ENCODE results near the gene USP11. TPM values are rescaled to one million over a fixed set of nuclear protein-coding genes. Genes with fewer than 3 reads are reported as not detected.

The USP11 gene
- total RNA-seq, 4 donors from 2014 or later, result 17.0 to 35.3 (median 25.0) TPM

GRCh38 chrX:47210661-47211425 is 22.0 kb upstream of the USP11 start:
- no peaks in the 10 kb centered on the region for H3K27me3 ChIP-seq
- H3K9me3 ChIP-seq, result no peaks in the 10 kb centered on the region
- in situ Hi-C loops (cut with MboI; ENCODE audit: low sequenced_read_pairs in 4 of 4), result loop anchor here in 2 of 4 donors (25.0 kb wide), 2 partner anchors 301 to 326 kb away; no protein-coding TSS in a partner anchor
- H3K4me3 ChIP-seq, result no peak overlapping the region
- TF ChIP-seq, protein P1, sequence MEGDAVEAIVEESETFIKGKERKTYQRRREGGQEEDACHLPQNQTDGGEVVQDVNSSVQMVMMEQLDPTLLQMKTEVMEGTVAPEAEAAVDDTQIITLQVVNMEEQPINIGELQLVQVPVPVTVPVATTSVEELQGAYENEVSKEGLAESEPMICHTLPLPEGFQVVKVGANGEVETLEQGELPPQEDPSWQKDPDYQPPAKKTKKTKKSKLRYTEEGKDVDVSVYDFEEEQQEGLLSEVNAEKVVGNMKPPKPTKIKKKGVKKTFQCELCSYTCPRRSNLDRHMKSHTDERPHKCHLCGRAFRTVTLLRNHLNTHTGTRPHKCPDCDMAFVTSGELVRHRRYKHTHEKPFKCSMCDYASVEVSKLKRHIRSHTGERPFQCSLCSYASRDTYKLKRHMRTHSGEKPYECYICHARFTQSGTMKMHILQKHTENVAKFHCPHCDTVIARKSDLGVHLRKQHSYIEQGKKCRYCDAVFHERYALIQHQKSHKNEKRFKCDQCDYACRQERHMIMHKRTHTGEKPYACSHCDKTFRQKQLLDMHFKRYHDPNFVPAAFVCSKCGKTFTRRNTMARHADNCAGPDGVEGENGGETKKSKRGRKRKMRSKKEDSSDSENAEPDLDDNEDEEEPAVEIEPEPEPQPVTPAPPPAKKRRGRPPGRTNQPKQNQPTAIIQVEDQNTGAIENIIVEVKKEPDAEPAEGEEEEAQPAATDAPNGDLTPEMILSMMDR (IDR thresholded peaks at IDR 0.05 in 4 of 5, conservative IDR thresholded peaks at IDR 0.05 in 1 of 5), result no peak
- no peak for TF ChIP-seq POLR2A (IDR thresholded peaks at IDR 0.05)
- no peak for ATAC-seq
- intact Hi-C loops (cut with DNase I; ENCODE audit: low total_unique reads), result no loop called here
- H3K36me3 ChIP-seq, result peaks cover 6 to 100% of the 10 kb centered on the region in 2 donors
- peak overlapping the region; percentile 28 to 84 (median 77) for H3K27ac ChIP-seq
- no peak for DNase-seq
- peaks cover 0 to 5% of the 10 kb centered on the region in 2 donors for H3K4me1 ChIP-seq

DNA sequence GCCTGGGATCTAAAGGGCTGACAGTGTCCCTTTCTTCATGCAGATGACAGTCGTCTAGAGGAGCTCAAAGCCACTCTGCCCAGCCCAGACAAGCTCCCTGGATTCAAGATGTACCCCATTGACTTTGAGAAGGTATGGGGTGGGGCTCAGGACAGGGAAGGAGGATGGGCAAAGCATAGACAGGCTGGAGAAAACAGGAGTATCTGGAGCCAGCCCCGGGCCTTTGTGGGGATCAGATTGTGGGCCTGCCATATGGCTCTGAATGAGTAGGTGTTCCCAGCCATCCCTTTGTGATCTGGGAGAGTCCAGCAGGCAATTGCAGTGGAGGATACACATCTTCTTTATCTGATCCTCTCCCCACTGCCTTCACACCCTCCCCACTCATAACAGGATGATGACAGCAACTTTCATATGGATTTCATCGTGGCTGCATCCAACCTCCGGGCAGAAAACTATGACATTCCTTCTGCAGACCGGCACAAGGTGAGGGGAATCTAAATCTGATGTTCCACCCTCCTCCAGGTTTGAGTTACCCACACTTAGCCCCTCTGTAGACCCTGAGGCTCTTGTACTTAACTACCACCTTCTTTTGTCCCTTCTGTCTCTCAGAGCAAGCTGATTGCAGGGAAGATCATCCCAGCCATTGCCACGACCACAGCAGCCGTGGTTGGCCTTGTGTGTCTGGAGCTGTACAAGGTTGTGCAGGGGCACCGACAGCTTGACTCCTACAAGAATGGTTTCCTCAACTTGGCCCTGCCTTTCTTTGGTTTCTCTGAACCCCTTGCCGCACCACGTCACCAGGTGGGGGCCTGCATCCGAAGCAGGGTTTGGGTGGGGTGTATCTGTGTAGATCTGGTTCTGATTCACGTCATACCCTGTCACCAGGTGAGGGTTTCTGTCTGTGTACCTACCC is 20.2 kb upstream of the USP11 start:
- Histone ChIP-seq H3K27ac (peak overlapping the region in 1 of 4 donors; percentile 40), H3K4me3 (no peak overlapping the region), H3K9me3 (no peaks in the 10 kb centered on the region), H3K4me1 (peaks cover 7 to 13% of the 10 kb centered on the region in 2 donors), H3K27me3 (no peaks in the 10 kb centered on the region), H3K36me3 (peaks cover 6 to 90% of the 10 kb centered on the region in 2 donors)
- intact Hi-C loops (cut with DNase I; ENCODE audit: low total_unique reads) (no loop called here), in situ Hi-C loops (cut with MboI; ENCODE audit: low sequenced_read_pairs in 4 of 4) (loop anchor here in 2 of 4 donors (25.0 kb wide), 2 partner anchors 300 to 325 kb away; no protein-coding TSS in a partner anchor)
- TF ChIP-seq, protein P1 (IDR thresholded peaks at IDR 0.05 in 4 of 5, conservative IDR thresholded peaks at IDR 0.05 in 1 of 5), result no peak
- TF ChIP-seq POLR2A (IDR thresholded peaks at IDR 0.05), result no peak
- ATAC-seq (no peak), DNase-seq (no peak)

- Histone ChIP-seq H3K36me3 (peaks cover 6 to 71% of the 10 kb centered on the region in 2 donors), H3K27me3 (no peaks in the 10 kb centered on the region), H3K27ac (peak overlapping the region in 2 of 4 donors; percentile 37 to 89), H3K9me3 (no peaks in the 10 kb centered on the region), H3K4me3 (no peak overlapping the region), H3K4me1 (peaks cover 8% of the 10 kb centered on the region in 2 donors)
- DNase-seq (no peak), ATAC-seq (no peak)
- in situ Hi-C loops (cut with MboI; ENCODE audit: low sequenced_read_pairs in 4 of 4), result loop anchor here in 2 of 4 donors (25.0 kb wide), 2 partner anchors 298 to 323 kb away; no protein-coding TSS in a partner anchor
- intact Hi-C loops (cut with DNase I; ENCODE audit: low total_unique reads), result loop anchor here (5.0 kb wide), 3 partner anchors 343 to 1953 kb away; no protein-coding TSS in a partner anchor
- no peak for TF ChIP-seq POLR2A (IDR thresholded peaks at IDR 0.05)
- TF ChIP-seq, protein P1 (IDR thresholded peaks at IDR 0.05 in 4 of 5, conservative IDR thresholded peaks at IDR 0.05 in 1 of 5), result no peak
These were observed 18.3 kb upstream of the USP11 start for GRCh38 chrX:47214435-47215077.

GRCh38 chrX:47215291-47215900 is 17.4 kb upstream of the USP11 start:
- in situ Hi-C loops (cut with MboI; ENCODE audit: low sequenced_read_pairs in 4 of 4), result loop anchor here in 2 of 4 donors (25.0 kb wide), 2 partner anchors 297 to 322 kb away; no protein-coding TSS in a partner anchor
- ATAC-seq, result no peak
- no peak overlapping the region for H3K4me3 ChIP-seq
- H3K27me3 ChIP-seq, result no peaks in the 10 kb centered on the region
- peak overlapping the region in 2 of 4 donors; percentile 89 to 92 for H3K27ac ChIP-seq
- intact Hi-C loops (cut with DNase I; ENCODE audit: low total_unique reads), result loop anchor here (5.0 kb wide), 3 partner anchors 342 to 1952 kb away; no protein-coding TSS in a partner anchor
- peaks cover 12 to 17% of the 10 kb centered on the region in 2 donors for H3K4me1 ChIP-seq
- peaks cover 6 to 63% of the 10 kb centered on the region in 2 donors for H3K36me3 ChIP-seq
- H3K9me3 ChIP-seq, result no peaks in the 10 kb centered on the region
- DNase-seq, result no peak
- no peak for TF ChIP-seq POLR2A (IDR thresholded peaks at IDR 0.05)
- TF ChIP-seq, protein P1 (IDR thresholded peaks at IDR 0.05 in 4 of 5, conservative IDR thresholded peaks at IDR 0.05 in 1 of 5), result no peak

Data from gastrocnemius medialis (tissue), 4 donors.